HCT116 (cell line): ENCODE results near the gene TTLL6. TPM values are rescaled to one million over a fixed set of nuclear protein-coding genes. Genes with fewer than 3 reads are reported as not detected.

Source experiments
- ATAC-seq: fragments of 200-7000 bp; cut with Tn5 transposase; 2 replicates; pipeline ENCODE4 v1.9.1; 2020; ENCODE audit warnings: mild to moderate bottlenecking, moderate library complexity
- BruUV-seq: library from RNA; stranded (reverse); fragments of 400-500 nt; replicated peaks from 2 replicates; lab custom pipeline; 2021; lab: Mats Ljungman, UMichigan
- CTCF ChIA-PET: fragments of 300-600 bp; sonication (Branson Sonifier 250); formaldehyde crosslinking; loops from one replicate; lab custom pipeline; 2021; ENCODE audit warnings: antibody characterized with exemption; lab: Charles Lee
- POLR2A ChIA-PET: fragments of 300-600, 350-600 bp; sonication (Branson Sonifier 250); formaldehyde crosslinking; loops from one replicate; lab custom pipeline; 2021; ENCODE audit warnings: antibody characterized with exemption; lab: Charles Lee
- RAD21 ChIA-PET, 2 experiments: fragments of 300-600 bp; sonication (Branson Sonifier 250); formaldehyde crosslinking; loops; one replicate each; lab custom pipeline; 2023; ENCODE audit warnings: low total read pairs in 2 of 2; ENCODE audit not compliant: uncharacterized antibody in 2 of 2, unreplicated experiment in 2 of 2, low non-redundant PET in 1 of 2; lab: Charles Lee
- DNase-seq: peaks from one replicate; pipeline ENCODE4 v3.0.0-alpha.2; 2010; ENCODE audit warnings: low read depth, low spot score
- H2AFZ ChIP-seq: fragments of 200-600 bp; shearing (Covaris generic), sonication (generic); 2 replicates; pipeline ENCODE4 v1.6.1; 2017; ENCODE audit warnings: low read depth, mixed run types, mixed read lengths, antibody characterized with exemption, low read length; ENCODE audit not compliant: poor library complexity, severe bottlenecking
- H3K27ac ChIP-seq: 2 replicates; pipeline ENCODE4 v1.5.1; 2012; ENCODE audit warnings: low read depth, low read length
- H3K27me3 ChIP-seq: fragments of 200-600 bp; sonication (generic); 2 replicates; pipeline ENCODE4 v1.6.1; 2016; ENCODE audit warnings: mixed run types, low read length, mixed read lengths; ENCODE audit not compliant: insufficient read depth
- H3K36me3 ChIP-seq, 2 experiments: fragments of 200-500 bp in 1 of 2; fragments of 200-600 bp in 1 of 2; sonication (Bioruptor generic) in 1 of 2; sonication (generic) in 1 of 2; 2 replicates each; pipeline versions ENCODE4 v1.5.1 to v1.6.1; 2014 to 2016; ENCODE audit warnings: low read length in 2 of 2, inconsistent platforms in 1 of 2, mixed read lengths in 1 of 2, mixed run types in 1 of 2; ENCODE audit not compliant: insufficient read depth in 2 of 2, control insufficient read depth in 1 of 2
- H3K4me1 ChIP-seq, 2 experiments: fragments of 200-600 bp in 1 of 2; sonication (generic) in 1 of 2; 2 replicates each; pipeline versions ENCODE4 v1.5.1 to v1.6.1; 2012 to 2017; ENCODE audit warnings: low read length in 2 of 2, inconsistent platforms in 1 of 2, mild to moderate bottlenecking in 1 of 2, mixed read lengths in 1 of 2, mixed run types in 1 of 2, moderate library complexity in 1 of 2; ENCODE audit not compliant: insufficient read depth in 2 of 2, control insufficient read depth in 1 of 2
- H3K4me2 ChIP-seq: fragments of 200-600 bp; sonication (generic); 2 replicates; pipeline ENCODE4 v1.6.1; 2017; ENCODE audit warnings: mixed run types, low read length, mixed read lengths
- H3K4me3 ChIP-seq, 2 experiments: fragments of 200-600 bp in 1 of 2; sonication (generic) in 1 of 2; replicated peaks in 1 of 2; 2 replicates each; pipeline ENCODE4 v1.5.1; 2011 to 2016; ENCODE audit warnings: low read length in 2 of 2, control low read depth in 1 of 2, low read depth in 1 of 2, mild to moderate bottlenecking in 1 of 2, mixed read lengths in 1 of 2, mixed run types in 1 of 2
- H3K79me2 ChIP-seq: fragments of 200-600 bp; sonication (generic); 2 replicates; pipeline ENCODE4 v1.6.1; 2017; ENCODE audit warnings: mild to moderate bottlenecking, mixed run types, low read length, moderate library complexity, mixed read lengths; ENCODE audit not compliant: insufficient read depth
- H3K9ac ChIP-seq: fragments of 200-600 bp; sonication (generic); 2 replicates; pipeline ENCODE4 v1.6.1; 2016; ENCODE audit warnings: low read length, mixed read lengths
- H3K9me2 ChIP-seq: fragments of 200-600 bp; sonication (generic), shearing (Covaris generic); 2 replicates; pipeline ENCODE4 v1.6.1; 2017; ENCODE audit warnings: mixed run types, mild to moderate bottlenecking, moderate library complexity; ENCODE audit not compliant: insufficient read depth
- H3K9me3 ChIP-seq, 2 experiments: fragments of 200-500 bp in 1 of 2; fragments of 200-600 bp in 1 of 2; sonication (Bioruptor generic) in 1 of 2; sonication (generic) in 1 of 2; 2 replicates each; pipeline ENCODE4 v1.6.1; 2014 to 2017; ENCODE audit warnings: low read length in 2 of 2, mixed read lengths in 2 of 2, inconsistent platforms in 1 of 2, low read depth in 1 of 2, mild to moderate bottlenecking in 1 of 2, mixed run types in 1 of 2, moderate library complexity in 1 of 2; ENCODE audit not compliant: control insufficient read depth in 1 of 2, insufficient read depth in 1 of 2
- H4K20me1 ChIP-seq: fragments of 200-600 bp; sonication (generic), shearing (Covaris generic); 2 replicates; pipeline ENCODE4 v1.6.1; 2017; ENCODE audit warnings: mixed run types, mild to moderate bottlenecking, moderate library complexity; ENCODE audit not compliant: insufficient read depth
- CEBPB ChIP-seq: IDR thresholded peaks from 2 replicates; pipeline ENCODE4 v1.6.1; 2012; ENCODE audit warnings: low read depth
- EGR1 ChIP-seq: IDR thresholded peaks from 2 replicates; pipeline ENCODE4 v1.6.1; 2012; ENCODE audit warnings: low read depth
- ELF1 ChIP-seq: IDR thresholded peaks from 2 replicates; pipeline ENCODE4 v1.6.1; 2012; ENCODE audit warnings: low read depth, borderline replicate concordance
- EZH2phosphoT487 ChIP-seq: fragments of 200-600 bp; IDR thresholded peaks from 2 replicates; pipeline ENCODE4 v1.6.1; 2018; ENCODE audit warnings: antibody characterized with exemption, borderline replicate concordance
- FOSL1 ChIP-seq: IDR thresholded peaks from 2 replicates; pipeline ENCODE4 v1.6.1; 2012; ENCODE audit warnings: low read depth
- POLR2A ChIP-seq: IDR thresholded peaks from 2 replicates; pipeline ENCODE4 v1.7.0; 2011; ENCODE audit warnings: borderline replicate concordance; ENCODE audit not compliant: insufficient read depth, insufficient read length; ENCODE audit errors: extremely low read depth
- RAD21 ChIP-seq: IDR thresholded peaks from 2 replicates; pipeline ENCODE4 v1.6.1; 2012; ENCODE audit warnings: low read depth, mild to moderate bottlenecking
- SIN3A ChIP-seq: IDR thresholded peaks from 2 replicates; pipeline ENCODE4 v1.6.1; 2012; ENCODE audit warnings: low read depth
- SP1 ChIP-seq: IDR thresholded peaks from 2 replicates; pipeline ENCODE4 v1.6.1; 2012; ENCODE audit warnings: low read depth
- SRF ChIP-seq: IDR thresholded peaks from 2 replicates; pipeline ENCODE4 v1.6.1; 2012; ENCODE audit warnings: low read depth
- ZFX ChIP-seq: fragments of 450-650 bp; IDR thresholded peaks from 2 replicates; pipeline ENCODE4 v1.6.1; 2017
- intact Hi-C: fragments of 100-400 bp; cut with micrococcal nuclease; formaldehyde crosslinking; loops from 2 replicates; pipeline ENCODE4 v1.10.0; 2022
- total RNA-seq: library from RNA; stranded (reverse); gene quantifications from one replicate; pipeline ENCODE4 v1.2.1, GENCODE V29; 2021; ENCODE audit not compliant: unreplicated experiment
- TF ChIP-seq, protein P1 (sequence below): IDR thresholded peaks from 2 replicates; pipeline ENCODE4 v1.6.1; 2012
- TF ChIP-seq, protein P2 (sequence below): IDR thresholded peaks from 2 replicates; pipeline ENCODE4 v1.6.1; 2012
- TF ChIP-seq, protein P3 (sequence below): IDR thresholded peaks from 2 replicates; pipeline ENCODE4 v1.6.1; 2011; ENCODE audit warnings: mild to moderate bottlenecking, low read length, moderate library complexity; ENCODE audit not compliant: insufficient replicate concordance; ENCODE audit errors: extremely low read depth

The TTLL6 gene
- total RNA-seq, 1 experiment from 2014 or later = 0.79 TPM

DNA sequence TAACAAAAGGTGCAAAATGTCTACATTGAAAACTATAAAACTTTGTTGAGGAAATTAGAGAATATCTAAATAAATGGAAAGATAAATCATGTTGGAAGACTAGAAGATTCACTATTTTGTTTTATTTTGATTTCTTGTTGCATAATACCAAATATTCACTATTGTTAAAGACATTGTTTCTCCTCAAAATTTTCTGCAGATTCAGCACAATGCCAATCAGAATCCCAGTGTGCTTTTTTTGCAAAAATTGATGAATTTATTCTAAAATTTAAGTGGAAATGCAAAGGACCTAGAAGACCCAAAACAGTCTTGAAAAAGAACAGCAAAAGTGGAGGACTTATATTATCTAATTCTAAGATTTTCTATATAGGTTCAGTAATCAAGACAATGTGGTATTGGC lies 40.4 kb downstream of the TTLL6 start:
- Histone ChIP-seq H3K27ac (no peak overlapping the region), H3K36me3 (no peaks in the 10 kb centered on the region), H3K9ac (no peak overlapping the region), H3K4me2 (no peak overlapping the region), H3K4me3 (no peak overlapping the region), H2AFZ (no peak overlapping the region), H3K79me2 (no peaks in the 10 kb centered on the region), H3K9me3 (no peaks in the 10 kb centered on the region), H3K9me2 (no peaks in the 10 kb centered on the region), H4K20me1 (no peaks in the 10 kb centered on the region), H3K4me1 (no peaks in the 10 kb centered on the region), H3K27me3 (no peaks in the 10 kb centered on the region)
- no peak for DNase-seq
- intact Hi-C loops = no loop called here
- CTCF ChIA-PET = no interaction called here
- RAD21 ChIA-PET = no interaction called here
- no peak for ATAC-seq
- POLR2A ChIA-PET = no interaction called here
- no TSS peak for BruUV-seq
- TF ChIP-seq EZH2phosphoT487 (no peak), EGR1 (no peak), CEBPB (no peak)

DNA sequence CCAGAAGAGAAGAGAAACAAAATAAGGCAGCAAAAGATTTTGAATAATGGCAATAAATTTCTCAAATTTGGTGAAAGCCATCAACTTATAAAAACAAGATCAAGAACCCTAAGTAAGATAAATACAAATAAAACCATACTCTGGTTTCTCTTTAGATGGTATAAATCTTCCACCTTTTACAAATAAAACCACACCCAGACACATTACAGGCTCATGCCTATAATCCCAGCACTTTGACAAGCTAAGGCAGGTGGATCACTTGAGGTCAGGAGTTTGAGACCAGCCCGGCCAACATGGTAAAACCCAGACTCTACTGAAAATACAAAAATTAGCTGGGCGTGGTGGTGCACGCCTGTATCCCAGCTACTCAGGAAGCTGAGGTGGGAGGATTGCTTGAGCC lies 43.8 kb downstream of the TTLL6 start:
- Histone ChIP-seq H3K4me2 (no peak overlapping the region), H3K36me3 (no peaks in the 10 kb centered on the region), H3K27me3 (no peaks in the 10 kb centered on the region), H2AFZ (no peak overlapping the region), H3K9me2 (no peaks in the 10 kb centered on the region), H3K9ac (no peak overlapping the region), H3K9me3 (no peaks in the 10 kb centered on the region), H4K20me1 (no peaks in the 10 kb centered on the region), H3K27ac (no peak overlapping the region), H3K4me3 (no peak overlapping the region), H3K79me2 (no peaks in the 10 kb centered on the region), H3K4me1 (no peaks in the 10 kb centered on the region)
- POLR2A ChIA-PET = no interaction called here
- TF ChIP-seq ZFX = no peak
- TF ChIP-seq, protein P1, sequence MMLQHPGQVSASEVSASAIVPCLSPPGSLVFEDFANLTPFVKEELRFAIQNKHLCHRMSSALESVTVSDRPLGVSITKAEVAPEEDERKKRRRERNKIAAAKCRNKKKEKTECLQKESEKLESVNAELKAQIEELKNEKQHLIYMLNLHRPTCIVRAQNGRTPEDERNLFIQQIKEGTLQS = no peak
- no peak for TF ChIP-seq FOSL1
- no peak for TF ChIP-seq SIN3A
- TF ChIP-seq ELF1 = no peak
- no peak for TF ChIP-seq SRF
- TF ChIP-seq, protein P2, sequence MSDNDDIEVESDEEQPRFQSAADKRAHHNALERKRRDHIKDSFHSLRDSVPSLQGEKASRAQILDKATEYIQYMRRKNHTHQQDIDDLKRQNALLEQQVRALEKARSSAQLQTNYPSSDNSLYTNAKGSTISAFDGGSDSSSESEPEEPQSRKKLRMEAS = no peak
- TF ChIP-seq RAD21 = no peak
- TF ChIP-seq, protein P3, sequence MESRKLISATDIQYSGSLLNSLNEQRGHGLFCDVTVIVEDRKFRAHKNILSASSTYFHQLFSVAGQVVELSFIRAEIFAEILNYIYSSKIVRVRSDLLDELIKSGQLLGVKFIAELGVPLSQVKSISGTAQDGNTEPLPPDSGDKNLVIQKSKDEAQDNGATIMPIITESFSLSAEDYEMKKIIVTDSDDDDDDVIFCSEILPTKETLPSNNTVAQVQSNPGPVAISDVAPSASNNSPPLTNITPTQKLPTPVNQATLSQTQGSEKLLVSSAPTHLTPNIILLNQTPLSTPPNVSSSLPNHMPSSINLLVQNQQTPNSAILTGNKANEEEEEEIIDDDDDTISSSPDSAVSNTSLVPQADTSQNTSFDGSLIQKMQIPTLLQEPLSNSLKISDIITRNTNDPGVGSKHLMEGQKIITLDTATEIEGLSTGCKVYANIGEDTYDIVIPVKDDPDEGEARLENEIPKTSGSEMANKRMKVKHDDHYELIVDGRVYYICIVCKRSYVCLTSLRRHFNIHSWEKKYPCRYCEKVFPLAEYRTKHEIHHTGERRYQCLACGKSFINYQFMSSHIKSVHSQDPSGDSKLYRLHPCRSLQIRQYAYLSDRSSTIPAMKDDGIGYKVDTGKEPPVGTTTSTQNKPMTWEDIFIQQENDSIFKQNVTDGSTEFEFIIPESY = no peak
- no peak for TF ChIP-seq SP1
- TF ChIP-seq EGR1 = no peak
- TF ChIP-seq POLR2A = no peak
- intact Hi-C loops = no loop called here
- RAD21 ChIA-PET = no interaction called here
- no peak for ATAC-seq
- CTCF ChIA-PET = no interaction called here
- DNase-seq = no peak
- BruUV-seq = no TSS peak
